RWPE2 (cell line): Measurements from ENCODE around the gene GPR149.

ENCODE experiments used
- ATAC-seq: fragments of 200-7000 bp; cut with Tn5 transposase; 3 replicates; pipeline ENCODE4 v1.9.1; 2021; ENCODE audit warnings: low read depth
- DNase-seq: peaks from one replicate; pipeline ENCODE4 v3.0.0-alpha.2; 2020; ENCODE audit warnings: low spot score
- H3K27ac ChIP-seq: fragments of 450-650 bp; 2 replicates; pipeline ENCODE4 v1.5.1; 2017; ENCODE audit warnings: mild to moderate bottlenecking; ENCODE audit not compliant: poor library complexity, severe bottlenecking
- H3K27me3 ChIP-seq: fragments of 250-450 bp; sonication (Bioruptor Pico); 2 replicates; pipeline ENCODE4 v1.5.1; 2021; ENCODE audit warnings: mild to moderate bottlenecking, moderate library complexity; ENCODE audit not compliant: insufficient read depth, poor library complexity, severe bottlenecking
- H3K36me3 ChIP-seq: fragments of 250-450 bp; sonication (Bioruptor Pico); 2 replicates; pipeline ENCODE4 v1.5.1; 2020; ENCODE audit warnings: low read depth, mild to moderate bottlenecking, moderate library complexity
- H3K4me1 ChIP-seq: fragments of 250-450 bp; sonication (Bioruptor Pico); 2 replicates; pipeline ENCODE4 v1.5.1; 2021; ENCODE audit warnings: mild to moderate bottlenecking, moderate library complexity; ENCODE audit not compliant: insufficient read depth, poor library complexity, severe bottlenecking
- H3K4me3 ChIP-seq: fragments of 250-450 bp; sonication (Bioruptor Pico); 2 replicates; pipeline ENCODE4 v1.5.1; 2021; ENCODE audit warnings: mild to moderate bottlenecking, moderate library complexity; ENCODE audit not compliant: severe bottlenecking
- H3K9me3 ChIP-seq: fragments of 250-450 bp; sonication (Bioruptor Pico); 2 replicates; pipeline ENCODE4 v1.5.1; 2021; ENCODE audit warnings: mild to moderate bottlenecking, moderate library complexity; ENCODE audit not compliant: severe bottlenecking
- CTCF ChIP-seq: fragments of 450-650 bp; IDR thresholded peaks from one replicate; pipeline ENCODE4 v1.5.1; 2017; ENCODE audit warnings: mild to moderate bottlenecking, moderate library complexity; ENCODE audit not compliant: poor library complexity, severe bottlenecking

GPR149 gene

DNA sequence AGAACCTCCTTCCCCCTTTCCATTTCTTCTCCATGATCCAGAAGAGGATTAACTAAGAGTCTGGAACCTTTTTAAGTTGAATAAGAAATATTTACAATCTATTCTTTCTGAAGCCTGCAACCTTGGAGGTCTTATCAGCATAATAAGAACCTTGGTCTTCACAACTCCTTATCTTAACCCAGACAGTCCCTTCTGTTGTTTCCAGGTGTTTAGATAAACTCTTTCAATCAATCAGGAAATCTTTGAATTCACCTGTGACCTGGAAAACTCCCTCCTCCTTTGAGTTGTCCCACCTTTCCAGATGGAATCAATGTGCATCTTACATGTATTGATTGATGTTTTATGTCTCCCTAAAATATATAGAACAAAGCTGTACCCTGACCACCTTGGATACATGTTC is 102.1 kb downstream of the GPR149 start:
- Histone ChIP-seq H3K36me3 (peaks cover 1% of the 10 kb centered on the region), H3K4me1 (peaks cover 2% of the 10 kb centered on the region), H3K27ac (no peak overlapping the region), H3K27me3 (no peaks in the 10 kb centered on the region), H3K9me3 (no peaks in the 10 kb centered on the region), H3K4me3 (no peak overlapping the region)
- no peak for ATAC-seq
- DNase-seq = no peak
- no peak for TF ChIP-seq CTCF

DNA sequence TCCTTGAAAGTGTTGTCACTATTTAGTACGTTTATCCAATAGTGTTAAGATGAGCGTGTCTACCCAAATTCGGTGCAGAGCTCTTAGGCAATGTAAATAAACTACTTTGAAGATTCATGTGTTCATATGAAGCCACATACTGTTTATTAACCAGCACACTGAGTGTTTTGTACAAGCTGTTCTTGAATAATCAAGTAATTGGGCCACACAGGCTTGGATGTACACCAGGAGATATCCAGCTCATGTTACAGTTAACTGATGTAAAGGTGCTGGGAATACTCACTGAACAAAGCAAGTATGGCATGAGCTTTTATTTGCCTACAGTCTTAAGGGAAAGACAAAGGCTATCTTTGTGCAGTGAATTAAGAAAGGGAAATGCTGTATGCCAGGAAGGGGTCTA is 105.1 kb downstream of the GPR149 start:
- H3K9me3 ChIP-seq = no peaks in the 10 kb centered on the region
- H3K4me1 ChIP-seq = peaks cover 9% of the 10 kb centered on the region
- H3K27ac ChIP-seq = no peak overlapping the region
- H3K4me3 ChIP-seq = peak overlapping the region; percentile 65
- no peak for ATAC-seq
- DNase-seq = no peak
- no peaks in the 10 kb centered on the region for H3K27me3 ChIP-seq
- peaks cover 20% of the 10 kb centered on the region for H3K36me3 ChIP-seq
- TF ChIP-seq CTCF = no peak

DNA sequence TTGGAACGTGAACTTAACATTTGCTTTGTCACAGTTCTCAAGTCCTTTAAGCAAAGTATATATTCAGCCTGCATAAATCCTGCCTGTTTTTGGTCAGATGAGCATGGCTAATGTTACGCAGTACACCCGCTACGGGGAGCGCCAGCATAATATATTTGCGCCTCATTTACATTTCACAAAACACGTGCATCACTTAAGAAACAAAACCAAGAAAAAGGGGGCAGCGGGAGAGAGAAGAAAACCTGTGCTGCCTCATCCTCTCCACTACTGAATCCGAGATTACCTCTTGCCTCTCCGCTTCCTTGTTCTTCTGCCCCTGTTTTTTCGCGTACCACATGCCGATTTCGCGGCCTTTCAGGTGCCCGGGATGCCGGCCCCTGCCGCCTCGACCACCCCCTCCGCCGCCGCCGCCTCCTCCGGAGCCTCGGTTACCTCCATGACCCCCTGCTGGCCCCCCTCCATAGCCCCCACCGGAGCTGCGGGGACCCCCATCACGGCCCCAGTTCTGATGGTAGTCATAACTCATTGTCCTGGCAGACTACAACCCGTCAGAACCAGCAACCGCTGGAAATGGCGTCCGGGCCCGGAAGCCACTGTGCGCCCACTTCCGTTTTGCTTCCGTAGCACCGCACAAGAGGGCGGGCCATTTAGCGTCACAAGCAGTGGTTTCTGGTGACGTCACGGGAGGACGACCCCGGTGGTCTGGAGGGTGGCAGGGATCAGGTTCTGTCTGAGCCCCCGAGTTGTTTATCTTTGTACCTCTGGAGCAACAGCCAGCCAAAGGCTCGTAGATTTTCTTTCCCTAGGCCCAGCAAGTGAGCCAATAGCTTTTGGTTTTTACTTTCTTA is 105.9 kb downstream of the GPR149 start, which contains the start of gene DHX36:
Gene DHX36 (minus strand): TSS at position 597 of the 848 bp plus-strand sequence. CDS start 71 bp downstream, at position 526.
- Histone ChIP-seq H3K36me3 (peaks cover 20% of the 10 kb centered on the region), H3K9me3 (no peaks in the 10 kb centered on the region), H3K27me3 (no peaks in the 10 kb centered on the region), H3K4me1 (peaks cover 9% of the 10 kb centered on the region), H3K4me3 (peak within 1 kb of the TSS; percentile 65), H3K27ac (peak within 1 kb of the TSS; percentile 51)
- no peak for TF ChIP-seq CTCF
- peak; percentile 96 for ATAC-seq
- DNase-seq = peak; percentile 80

DNA sequence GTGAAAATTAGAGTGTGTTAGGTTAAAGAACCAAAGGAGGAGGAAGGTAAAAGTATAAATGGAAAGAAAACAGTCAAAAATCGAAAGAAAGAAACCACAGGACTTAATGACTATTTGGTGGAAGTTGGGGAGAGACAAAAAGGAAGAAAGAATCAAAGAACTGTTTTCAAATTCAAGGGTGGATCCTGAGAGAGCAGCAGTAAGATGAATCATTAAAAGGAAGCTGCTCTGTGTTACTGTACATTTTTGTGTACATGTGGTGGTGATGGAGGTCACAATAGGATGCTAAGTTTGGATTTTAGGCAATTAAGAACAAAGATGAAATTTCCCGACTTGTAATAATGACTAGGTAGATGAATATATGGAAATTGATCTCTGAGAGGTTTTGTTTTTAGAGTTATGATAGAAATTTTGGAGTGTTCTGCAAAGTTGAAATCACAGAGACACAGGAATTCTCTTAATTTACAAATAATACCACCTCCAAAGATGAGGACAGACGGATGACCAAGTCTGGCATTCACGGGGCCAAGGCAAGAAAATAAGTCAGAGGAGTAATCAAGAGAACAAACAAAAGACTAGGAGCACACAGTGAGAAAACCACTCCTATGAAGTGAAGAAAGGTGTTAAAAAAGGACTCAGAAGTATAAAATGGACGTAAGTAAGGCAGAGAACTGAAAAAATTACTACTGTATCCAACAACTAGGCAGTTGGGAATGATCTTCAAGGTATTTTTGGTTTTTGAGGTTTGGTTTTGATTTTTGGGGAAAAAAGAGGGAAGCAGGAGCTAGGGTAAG is 112.8 kb downstream of the GPR149 start:
- no peak overlapping the region for H3K4me3 ChIP-seq
- H3K27ac ChIP-seq = no peak overlapping the region
- no peaks in the 10 kb centered on the region for H3K27me3 ChIP-seq
- DNase-seq = no peak
- H3K4me1 ChIP-seq = peaks cover 2% of the 10 kb centered on the region
- no peak for TF ChIP-seq CTCF
- no peaks in the 10 kb centered on the region for H3K9me3 ChIP-seq
- H3K36me3 ChIP-seq = peaks cover 50% of the 10 kb centered on the region
- no peak for ATAC-seq
